GM12878 (cell line): ENCODE measurements around the gene UNC45A. TPM values are rescaled to one million over a fixed set of nuclear protein-coding genes. Genes with fewer than 3 reads are reported as not detected.

Source experiments
- ATAC-seq: fragments of 200-7000 bp; cut with Tn5 transposase; 3 replicates; pipeline ENCODE4 v1.9.1; 2020; ENCODE audit warnings: mild to moderate bottlenecking, moderate library complexity
- BruUV-seq: library from RNA; stranded (reverse); fragments of 400-500 nt; replicated peaks from 2 replicates; lab custom pipeline; 2021; lab: Mats Ljungman, UMichigan
- CTCF ChIA-PET: fragments of 300-600 bp; sonication (Branson Sonifier 250); formaldehyde crosslinking; extraction: SDS; loops from one replicate; lab custom pipeline; 2021; ENCODE audit warnings: inconsistent platforms; lab: Yijun Ruan, JAX
- POLR2A ChIA-PET: fragments of 350-600 bp; formaldehyde crosslinking; extraction: SDS; loops from one replicate; lab custom pipeline; 2021; ENCODE audit warnings: inconsistent platforms; lab: Charles Lee
- RAD21 ChIA-PET: fragments of 300-600 bp; sonication (Branson Sonifier 250); formaldehyde crosslinking; loops from one replicate; lab custom pipeline; 2023; ENCODE audit warnings: antibody characterized with exemption; ENCODE audit not compliant: unreplicated experiment; lab: Charles Lee
- SMC1A ChIA-PET: fragments of 300-600 bp; sonication (Branson Sonifier 250); formaldehyde crosslinking; loops from one replicate; lab custom pipeline; 2023; ENCODE audit not compliant: unreplicated experiment, uncharacterized antibody; lab: Charles Lee
- DNase-seq: peaks from one replicate; pipeline ENCODE4 v3.0.0-alpha.2; 2011; ENCODE audit warnings: low read depth, low spot score
- FAIRE-seq: peaks from 3 replicates; lab custom pipeline; 2011; peaks lifted over from hg19 to GRCh38; lab: Jason Lieb, UNC
- H2AFZ ChIP-seq: 2 replicates; pipeline ENCODE4 v1.6.0; 2011; ENCODE audit warnings: low read depth, low read length, control low read depth; ENCODE audit not compliant: control insufficient read depth
- H3K27ac ChIP-seq: 2 replicates; pipeline ENCODE4 v1.5.1; 2011; ENCODE audit warnings: control low read depth; ENCODE audit not compliant: control insufficient read depth, insufficient read depth
- H3K27me3 ChIP-seq, 2 experiments: replicated peaks in 1 of 2; 2 replicates each; pipeline versions ENCODE4 v1.6.0 to v1.6.1; 2011; ENCODE audit warnings: low read length in 1 of 2; ENCODE audit not compliant: control insufficient read depth in 2 of 2, insufficient read depth in 2 of 2
- H3K36me3 ChIP-seq, 2 experiments: 2 replicates each; pipeline ENCODE4 v1.5.1; 2011; ENCODE audit warnings: low read length in 1 of 2; ENCODE audit not compliant: control insufficient read depth in 2 of 2, insufficient read depth in 2 of 2
- H3K4me1 ChIP-seq: 2 replicates; pipeline ENCODE4 v1.6.1; 2011; ENCODE audit warnings: mild to moderate bottlenecking, low read length, moderate library complexity, mixed read lengths; ENCODE audit not compliant: control insufficient read depth, insufficient read depth
- H3K4me2 ChIP-seq: 2 replicates; pipeline ENCODE4 v1.6.0; 2011; ENCODE audit warnings: control low read depth; ENCODE audit not compliant: control insufficient read depth, insufficient read depth
- H3K4me3 ChIP-seq: fragments of 200-600 bp; sonication (generic); 2 replicates; pipeline ENCODE4 v1.5.1; 2016
- H3K79me2 ChIP-seq: 2 replicates; pipeline ENCODE4 v1.6.0; 2011; ENCODE audit warnings: low read length; ENCODE audit not compliant: control insufficient read depth, insufficient read depth
- H3K9ac ChIP-seq: 2 replicates; pipeline ENCODE4 v1.8.0; 2011; ENCODE audit warnings: low read length, control low read depth, mixed read lengths; ENCODE audit not compliant: control insufficient read depth, insufficient read depth
- H3K9me3 ChIP-seq: replicated peaks from 3 replicates; pipeline ENCODE4 v1.5.1; 2011; ENCODE audit warnings: mild to moderate bottlenecking, low read length; ENCODE audit not compliant: control insufficient read depth, insufficient read depth
- H4K20me1 ChIP-seq: 2 replicates; pipeline ENCODE4 v1.6.0; 2011; ENCODE audit not compliant: control insufficient read depth, insufficient read depth
- CHD1 ChIP-seq: IDR thresholded peaks from 2 replicates; pipeline ENCODE4 v1.6.1; 2012; ENCODE audit warnings: low read depth, low read length, improper control_type of control experiment
- CREM ChIP-seq: IDR thresholded peaks from 2 replicates; pipeline ENCODE4 v1.6.1; 2014; ENCODE audit warnings: antibody characterized with exemption, low read depth
- EED ChIP-seq: sonication (generic); IDR thresholded peaks from 2 replicates; pipeline ENCODE4 v1.6.1; 2016; ENCODE audit warnings: antibody characterized with exemption, low read depth
- JUNB ChIP-seq: IDR thresholded peaks from 2 replicates; pipeline ENCODE4 v1.6.1; 2016; ENCODE audit warnings: antibody characterized with exemption, mild to moderate bottlenecking
- MXI1 ChIP-seq: fragments of 150-350 bp; IDR thresholded peaks from 2 replicates; pipeline ENCODE4 v1.6.1; 2011; ENCODE audit warnings: low read depth, mild to moderate bottlenecking, inconsistent platforms, low read length, improper control_type of control experiment
- SP1 ChIP-seq: IDR thresholded peaks from one replicate; pipeline ENCODE4 v1.6.1; 2011; ENCODE audit warnings: low read depth, low read length
- USF1 ChIP-seq: IDR thresholded peaks from 2 replicates; pipeline ENCODE4 v1.6.1; 2011; ENCODE audit warnings: borderline replicate concordance, low read depth, mild to moderate bottlenecking, moderate library complexity, mixed read lengths, low read length; ENCODE audit not compliant: insufficient read depth; ENCODE audit errors: extremely low read length
- ZNF24 ChIP-seq: fragments of 450-650 bp; IDR thresholded peaks from 2 replicates; pipeline ENCODE4 v1.6.1; 2017; ENCODE audit warnings: antibody characterized with exemption, mild to moderate bottlenecking
- WGBS: methylation state at CpG from one replicate; pipeline ENCODE4 v1.1.6; 2016; ENCODE audit warnings: low lambda C conversion rate; ENCODE audit not compliant: insufficient replicate concordance, insufficient coverage; ENCODE audit errors: missing lambda C conversion rate; 5-methylcytosine and 5-hydroxymethylcytosine counted together
- in situ Hi-C: fragments of 300-500 bp; cut with MboI; formaldehyde crosslinking; loops from 9 replicates; pipeline ENCODE4 v1.14.3; 2018; ENCODE audit warnings: mixed read lengths
- intact Hi-C: fragments of 100-400 bp; cut with micrococcal nuclease; formaldehyde crosslinking; loops from one replicate; pipeline ENCODE4 v1.14.2; 2022; ENCODE audit not compliant: unreplicated experiment
- polyA plus RNA-seq, 11 experiments: library from polyadenylated mRNA; depleted of rRNA in 4 of 11; unstranded in 6 of 11; stranded (reverse) in 5 of 11; fragments of >200 nt; fragmentation: Nextera tagmentation in 4 of 11; fragmentation: Illumina TruSeq in 1 of 11; extraction: Ambion mirVana in 4 of 11; extraction: Trizol in 1 of 11; gene quantifications; 1 replicate in 1 of 11; 2 replicates in 10 of 11; pipeline versions ENCODE4 v1.2.1 to v1.2.3, GENCODE V29; 2011 to 2016; ENCODE audit warnings: inconsistent platforms in 2 of 11, missing spikeins in 2 of 11, low read depth in 1 of 11
- total RNA-seq, 4 experiments: library from RNA; depleted of rRNA in 3 of 4; stranded (reverse); fragments of >200 nt in 3 of 4; fragmentation: Illumina TruSeq in 1 of 4; extraction: Trizol in 1 of 4; gene quantifications; 2 replicates each; pipeline versions ENCODE4 v1.2.1 to v1.2.3, GENCODE V29; 2013 to 2021

UNC45A gene
- total and polyA plus RNA-seq, 10 of the 15 experiments (the other 5 are each of a cell fraction or from before 2014, with no cell fraction given): 10.3 to 57.8 (median 40.5) TPM

- BruUV-seq: no TSS peak
- peak overlapping the region; percentile 1; the same call in 1 of the 2 replicates for H2AFZ ChIP-seq
- RAD21 ChIA-PET: interaction anchor here (1.0 to 1.6 kb wide), 5 partner anchors 19 to 58 kb away, joined by 3 to 5 read pairs (median 4); partner anchors contain the start of genes HDDC3, RCCD1 and UNC45A
- H4K20me1 ChIP-seq: no peaks in the 10 kb centered on the region
- H3K4me3 ChIP-seq: peak overlapping the region; percentile 23; the same call in 1 of the 2 replicates
- H3K4me1 ChIP-seq: peaks cover 29% of the 10 kb centered on the region
- peaks cover 89% of the 10 kb centered on the region for H3K79me2 ChIP-seq
- in situ Hi-C loops (loop anchor here (25.0 kb wide), 1 partner anchor 2000 kb away; no protein-coding TSS in a partner anchor), intact Hi-C loops (loop anchor here (10.0 kb wide), 1 partner anchor 287 kb away; no protein-coding TSS in a partner anchor)
- WGBS: 78% methylated on average over 7 of the region's 7 CpGs
- DNase-seq: no peak
- FAIRE-seq: no peak
- SMC1A ChIA-PET: interaction anchor here (0.7 to 2.3 kb wide), 6 partner anchors 33 to 84 kb away, joined by 3 to 8 read pairs (median 5); partner anchors contain the start of genes HDDC3, MAN2A2, RCCD1 and UNC45A
- peak overlapping the region; percentile 44 for H3K9ac ChIP-seq
- H3K36me3 ChIP-seq: peaks cover 5 to 8% of the 10 kb centered on the region in 2 experiments
- peak overlapping the region; percentile 88 for H3K4me2 ChIP-seq
- POLR2A ChIA-PET: interaction anchor here (0.6 to 4.5 kb wide), 5 partner anchors 10 to 459 kb away, joined by 3 to 26 read pairs (median 4); partner anchors contain the start of genes RCCD1, UNC45A and VPS33B
- no peaks in the 10 kb centered on the region for H3K9me3 ChIP-seq
- TF ChIP-seq CREM (no peak), SP1 (no peak), ZNF24 (no peak), USF1 (no peak), MXI1 (no peak), JUNB (no peak), EED (no peak), CHD1 (no peak)
- CTCF ChIA-PET: interaction anchor here (1.0 to 4.0 kb wide), 5 partner anchors 31 to 55 kb away, joined by 3 to 23 read pairs (median 9); partner anchors contain the start of genes HDDC3, RCCD1 and VPS33B
- no peaks in the 10 kb centered on the region for H3K27me3 ChIP-seq
- peak overlapping the region; percentile 27 for H3K27ac ChIP-seq
- ATAC-seq: peak; percentile 8
Observed at GRCh38 chr15:90987561-90988141, 52.6 kb downstream of the UNC45A start.
